ENCODE measurements around the gene TRIL.
A peak's percentile ranks its signal among the peaks of the same experiment; 100 is the strongest.

Gene TRIL

DNA sequence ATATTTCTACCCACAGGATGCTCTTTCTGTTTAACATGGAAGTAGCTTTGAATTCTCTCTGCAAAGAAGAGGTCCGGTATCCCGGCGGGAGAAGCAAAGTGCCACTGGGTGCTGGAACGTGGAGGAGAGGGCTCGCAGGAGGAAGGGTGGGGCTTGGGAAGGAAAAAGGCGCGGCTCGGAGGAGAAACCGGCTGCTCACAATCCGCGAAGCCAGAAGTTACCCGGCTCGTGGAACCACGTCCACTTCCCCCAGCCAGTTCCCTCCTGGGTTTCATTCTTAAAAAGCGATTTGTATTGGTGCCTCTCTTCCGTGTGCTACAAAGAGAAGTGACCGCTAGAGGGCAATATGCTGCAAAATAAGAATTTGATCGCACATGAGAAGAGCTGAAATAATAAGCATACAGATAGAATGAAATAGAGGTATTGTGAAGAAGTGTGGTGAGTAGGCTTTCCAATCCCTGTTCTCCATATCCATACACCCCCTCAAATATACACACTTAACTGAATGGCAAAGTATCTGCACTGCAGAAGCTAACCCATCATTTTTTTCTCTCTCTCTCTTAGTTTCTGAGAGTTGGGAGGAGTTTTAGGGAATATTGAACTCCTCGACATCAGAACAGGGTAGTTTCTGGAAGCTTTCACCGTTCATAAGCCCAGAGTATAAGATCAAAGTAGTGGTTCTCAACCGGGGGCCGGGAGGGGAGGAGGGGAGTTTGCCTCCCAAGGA, 31.1 kb downstream of the TRIL start:
- TF ChIP-seq, protein P1, sequence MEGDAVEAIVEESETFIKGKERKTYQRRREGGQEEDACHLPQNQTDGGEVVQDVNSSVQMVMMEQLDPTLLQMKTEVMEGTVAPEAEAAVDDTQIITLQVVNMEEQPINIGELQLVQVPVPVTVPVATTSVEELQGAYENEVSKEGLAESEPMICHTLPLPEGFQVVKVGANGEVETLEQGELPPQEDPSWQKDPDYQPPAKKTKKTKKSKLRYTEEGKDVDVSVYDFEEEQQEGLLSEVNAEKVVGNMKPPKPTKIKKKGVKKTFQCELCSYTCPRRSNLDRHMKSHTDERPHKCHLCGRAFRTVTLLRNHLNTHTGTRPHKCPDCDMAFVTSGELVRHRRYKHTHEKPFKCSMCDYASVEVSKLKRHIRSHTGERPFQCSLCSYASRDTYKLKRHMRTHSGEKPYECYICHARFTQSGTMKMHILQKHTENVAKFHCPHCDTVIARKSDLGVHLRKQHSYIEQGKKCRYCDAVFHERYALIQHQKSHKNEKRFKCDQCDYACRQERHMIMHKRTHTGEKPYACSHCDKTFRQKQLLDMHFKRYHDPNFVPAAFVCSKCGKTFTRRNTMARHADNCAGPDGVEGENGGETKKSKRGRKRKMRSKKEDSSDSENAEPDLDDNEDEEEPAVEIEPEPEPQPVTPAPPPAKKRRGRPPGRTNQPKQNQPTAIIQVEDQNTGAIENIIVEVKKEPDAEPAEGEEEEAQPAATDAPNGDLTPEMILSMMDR (IDR thresholded peaks at IDR 0.05; ENCODE audit: control extremely low read depth, extremely low read depth, low read depth, missing control alignments), result peak; percentile 82
- DNase-seq (ENCODE audit: extremely low spot score), result peak; percentile 77
- ChIA-PET CTCF (interaction anchor here (0.6 to 12.5 kb wide), 43 partner anchors 12 to 634 kb away, joined by 3 to 416 read pairs (median 5); no protein-coding TSS in a partner anchor), POLR2A (no interaction called here)

DNA sequence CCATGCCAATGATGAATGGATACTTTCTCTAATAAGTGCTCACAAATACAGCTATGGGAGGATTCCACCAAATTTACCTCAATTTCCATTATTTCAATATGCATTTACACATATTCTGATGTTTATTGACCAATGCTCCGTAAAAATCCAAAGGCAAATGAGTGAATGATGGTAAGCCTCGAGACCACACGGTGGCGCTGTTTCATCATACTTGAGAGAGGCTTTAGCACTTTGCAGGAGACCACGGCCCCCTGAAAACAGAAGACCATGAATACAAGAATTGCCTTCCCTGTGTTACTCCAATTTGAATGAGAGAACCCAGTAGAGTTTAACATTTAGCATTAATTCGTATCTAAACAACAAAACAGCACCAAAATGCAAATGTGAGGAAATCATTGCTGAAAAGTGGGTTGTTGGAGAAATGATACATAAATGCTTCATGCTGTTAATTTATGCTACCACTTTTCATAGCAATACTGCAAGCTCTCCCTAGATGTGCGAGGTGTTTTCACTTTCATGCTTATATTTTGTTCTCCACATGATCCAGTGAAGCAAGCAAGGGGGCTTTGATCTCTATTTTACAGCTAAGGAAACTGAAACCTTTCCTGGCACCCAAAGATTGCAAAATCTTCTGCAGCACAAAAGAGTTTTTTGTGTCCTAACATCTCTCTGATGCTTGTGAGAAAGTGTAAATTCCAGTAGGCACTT, 35.4 kb downstream of the TRIL start:
- ChIA-PET CTCF (interaction anchor here (0.7 to 12.5 kb wide), 50 partner anchors 12 to 999 kb away, joined by 3 to 416 read pairs (median 5); no protein-coding TSS in a partner anchor), POLR2A (no interaction called here)
- TF ChIP-seq, protein P1 (IDR thresholded peaks at IDR 0.05; ENCODE audit: control extremely low read depth, extremely low read depth, low read depth, missing control alignments), result peak; percentile 85
- DNase-seq (ENCODE audit: extremely low spot score), result peak; percentile 35

DNA sequence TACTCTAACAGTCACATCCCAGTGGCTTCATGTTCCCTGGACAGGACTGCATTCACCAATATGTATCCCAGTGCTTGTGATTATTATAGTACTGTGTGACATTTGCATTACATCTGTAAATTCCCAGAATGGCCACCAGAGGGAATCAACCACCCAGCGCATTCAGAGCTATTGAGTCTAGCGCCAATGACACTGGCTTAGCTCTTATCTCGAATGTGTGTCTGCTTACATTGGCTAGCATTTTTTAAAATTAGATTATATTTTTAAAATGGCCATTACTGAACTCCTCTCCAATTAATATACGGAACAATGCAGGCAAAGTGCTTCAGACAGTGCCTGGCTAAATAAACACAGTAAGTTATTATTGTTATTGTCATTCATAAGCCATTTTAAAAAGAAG, 36.3 kb downstream of the TRIL start:
- ChIA-PET POLR2A (no interaction called here), CTCF (interaction anchor here (0.7 to 12.5 kb wide), 58 partner anchors 11 to 1000 kb away, joined by 3 to 416 read pairs (median 4); no protein-coding TSS in a partner anchor)
- DNase-seq (ENCODE audit: extremely low spot score), result peak; percentile 42
- TF ChIP-seq, protein P1 (IDR thresholded peaks at IDR 0.05; ENCODE audit: control extremely low read depth, extremely low read depth, low read depth, missing control alignments), result peak; percentile 75

DNA sequence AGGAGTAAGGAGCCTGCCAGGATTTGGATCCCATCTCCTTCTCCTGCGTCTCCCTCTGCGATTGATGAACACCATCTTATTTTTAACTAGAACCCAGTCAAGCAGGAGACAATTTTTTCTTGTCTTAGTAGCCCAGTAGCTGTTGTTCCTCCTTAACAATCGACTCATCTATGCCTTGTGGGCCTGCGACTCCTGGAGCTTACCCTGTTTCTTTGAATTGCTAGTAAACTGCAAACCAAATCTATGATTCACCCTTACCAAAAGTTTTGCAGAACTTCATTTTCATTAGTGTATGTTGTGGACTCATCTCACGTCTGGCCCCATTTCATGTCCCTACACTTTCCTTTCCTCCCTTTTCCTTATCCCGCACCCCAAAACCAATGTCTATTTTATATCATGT, 37.7 kb downstream of the TRIL start:
- ChIA-PET CTCF (interaction anchor here (0.7 to 18.7 kb wide), 14 partner anchors 4 to 495 kb away, joined by 3 to 416 read pairs (median 28); no protein-coding TSS in a partner anchor), POLR2A (no interaction called here)
- no peak for DNase-seq (ENCODE audit: extremely low spot score)
- TF ChIP-seq, protein P1 (IDR thresholded peaks at IDR 0.05; ENCODE audit: control extremely low read depth, extremely low read depth, low read depth, missing control alignments), result no peak

DNA sequence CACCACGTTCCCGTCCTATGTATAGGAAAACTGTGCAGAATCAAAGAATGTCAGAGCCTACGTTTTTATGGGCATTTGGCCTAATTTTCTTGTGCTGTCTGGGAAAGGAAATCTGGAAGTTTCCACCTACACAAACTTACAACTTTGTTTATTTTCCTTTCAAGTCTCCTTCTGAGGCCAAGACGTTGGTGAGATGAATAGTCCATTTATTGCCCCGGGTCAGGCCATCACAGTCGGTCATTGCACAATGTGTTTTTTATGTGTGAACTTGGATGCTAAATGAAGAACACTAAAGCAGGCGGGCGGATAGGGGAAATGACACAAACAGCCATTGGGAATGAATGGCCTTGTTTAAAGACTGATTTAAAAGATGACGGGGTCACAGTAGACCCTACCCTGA, 38.6 kb downstream of the TRIL start:
- ChIA-PET CTCF (interaction anchor here (1.0 to 18.7 kb wide), 6 partner anchors 5 to 491 kb away, joined by 3 to 416 read pairs (median 148); no protein-coding TSS in a partner anchor), POLR2A (no interaction called here)
- no peak for DNase-seq (ENCODE audit: extremely low spot score)
- TF ChIP-seq, protein P1 (IDR thresholded peaks at IDR 0.05; ENCODE audit: control extremely low read depth, extremely low read depth, low read depth, missing control alignments), result no peak

DNA sequence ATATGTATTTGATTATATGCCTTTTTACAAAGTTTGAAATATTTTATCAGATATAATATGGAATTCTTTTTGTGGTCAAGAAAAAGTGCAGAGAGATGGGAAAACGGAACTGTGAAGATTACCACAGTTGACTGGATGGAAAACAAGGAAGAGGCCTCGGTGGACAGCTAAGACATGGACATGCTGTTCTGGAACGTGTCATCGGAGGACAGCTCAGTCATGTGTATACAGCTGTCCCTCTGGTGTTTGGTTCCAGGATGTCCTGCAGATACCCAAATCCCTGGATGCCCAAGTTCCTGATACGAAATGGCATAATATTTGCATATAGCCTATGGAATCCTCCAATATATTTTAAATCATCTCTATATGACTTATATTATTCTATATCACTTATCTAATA, 49.4 kb downstream of the TRIL start:
- POLR2A ChIA-PET, result no interaction called here
- TF ChIP-seq, protein P1 (IDR thresholded peaks at IDR 0.05; ENCODE audit: control extremely low read depth, extremely low read depth, low read depth, missing control alignments), result no peak
- CTCF ChIA-PET, result interaction anchor here (18.7 kb wide), 1 partner anchor 16 kb away, joined by 204 read pairs; no protein-coding TSS in a partner anchor
- DNase-seq (ENCODE audit: extremely low spot score), result no peak
